Peyer's patch (tissue), 4 donors: Measurements from ENCODE around the gene TSPYL2. TPM values are rescaled to one million over a fixed set of nuclear protein-coding genes. Genes with fewer than 3 reads are reported as not detected.

Experiments used
- DNase-seq, 3 donors: peaks; one replicate each; pipeline ENCODE4 v3.0.0-alpha.2; 2017 to 2019
- H3K27ac ChIP-seq, 4 donors: fragments of 200-600 bp; sonication (generic); one replicate each; pipeline ENCODE4 v1.5.1; 2016 to 2019
- H3K27me3 ChIP-seq, 2 donors: fragments of 200-600 bp; sonication (generic); one replicate each; pipeline ENCODE4 v1.5.1; 2019
- H3K36me3 ChIP-seq, 3 donors: fragments of 200-600 bp; sonication (generic); one replicate each; pipeline ENCODE4 v1.5.1; 2016 to 2019
- H3K4me1 ChIP-seq, 4 donors: fragments of 200-600 bp; sonication (generic); one replicate each; pipeline ENCODE4 v1.5.1; 2016 to 2019
- H3K4me3 ChIP-seq, 4 donors: fragments of 200-600 bp; sonication (generic); 1 replicate in 3 of 4; 2 replicates in 1 of 4; pipeline ENCODE4 v1.5.1; 2016 to 2019; ENCODE audit warnings: mild to moderate bottlenecking in 1 of 4
- H3K9me3 ChIP-seq, 4 donors: fragments of 200-600 bp; sonication (generic); one replicate each; pipeline ENCODE4 v1.5.1; 2016 to 2019; ENCODE audit warnings: mild to moderate bottlenecking in 1 of 4
- POLR2A ChIP-seq, 2 donors: fragments of 450-650 bp; IDR thresholded peaks; one replicate each; pipeline ENCODE4 v1.5.1; 2017; ENCODE audit warnings: antibody characterized with exemption in 2 of 2, mild to moderate bottlenecking in 2 of 2, moderate library complexity in 2 of 2
- total RNA-seq, 4 donors: library from RNA; depleted of rRNA; stranded (reverse); fragments of >200 nt; gene quantifications; one replicate each; pipeline ENCODE4 v1.1.0, GENCODE V29; 2016
- TF ChIP-seq, protein P1 (sequence below), 6 experiments: fragments of 450-650 bp in 4 of 6; fragments of 200-600 bp in 2 of 6; sonication (generic) in 1 of 6; IDR thresholded peaks; one replicate each; pipeline ENCODE4 v1.5.1; 2017 to 2019; ENCODE audit warnings: antibody characterized with exemption in 6 of 6, mild to moderate bottlenecking in 3 of 6, moderate library complexity in 1 of 6

TSPYL2 gene
- total RNA-seq, 4 donors from 2014 or later: 14.4 to 241 (median 37.1) TPM

DNA sequence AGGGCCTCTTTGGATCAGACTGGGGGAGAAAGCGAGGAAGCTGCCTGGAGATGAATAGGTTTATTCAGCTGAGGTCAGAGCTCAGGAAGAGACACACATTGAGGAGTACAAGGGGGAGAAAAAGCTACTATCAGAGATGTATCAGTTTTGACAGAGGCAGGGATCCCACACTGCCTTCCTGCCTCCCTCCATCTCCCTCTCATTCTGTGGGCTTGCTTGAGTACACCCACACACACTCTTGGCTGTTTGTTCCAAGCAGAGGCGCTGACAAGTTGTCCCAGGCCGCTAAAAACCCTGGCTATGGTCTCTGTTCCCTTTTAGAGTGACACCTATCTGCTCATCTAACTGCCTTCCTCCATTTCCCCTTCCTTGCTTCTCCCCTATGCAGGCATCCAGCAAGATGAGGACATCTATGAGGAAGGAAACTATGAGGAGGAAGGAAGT lies 5.2 kb downstream of the TSPYL2 start:
- Histone ChIP-seq H3K27ac (peak overlapping the region in 3 of 4 donors; percentile 51 to 87 (median 72)), H3K9me3 (no peaks in the 10 kb centered on the region), H3K36me3 (peaks cover 0 to 6% (median 0%) of the 10 kb centered on the region in 3 donors), H3K27me3 (no peaks in the 10 kb centered on the region), H3K4me3 (no peak overlapping the region), H3K4me1 (no peaks in the 10 kb centered on the region)
- TF ChIP-seq POLR2A (IDR thresholded peaks at IDR 0.05): no peak
- TF ChIP-seq, protein P1, sequence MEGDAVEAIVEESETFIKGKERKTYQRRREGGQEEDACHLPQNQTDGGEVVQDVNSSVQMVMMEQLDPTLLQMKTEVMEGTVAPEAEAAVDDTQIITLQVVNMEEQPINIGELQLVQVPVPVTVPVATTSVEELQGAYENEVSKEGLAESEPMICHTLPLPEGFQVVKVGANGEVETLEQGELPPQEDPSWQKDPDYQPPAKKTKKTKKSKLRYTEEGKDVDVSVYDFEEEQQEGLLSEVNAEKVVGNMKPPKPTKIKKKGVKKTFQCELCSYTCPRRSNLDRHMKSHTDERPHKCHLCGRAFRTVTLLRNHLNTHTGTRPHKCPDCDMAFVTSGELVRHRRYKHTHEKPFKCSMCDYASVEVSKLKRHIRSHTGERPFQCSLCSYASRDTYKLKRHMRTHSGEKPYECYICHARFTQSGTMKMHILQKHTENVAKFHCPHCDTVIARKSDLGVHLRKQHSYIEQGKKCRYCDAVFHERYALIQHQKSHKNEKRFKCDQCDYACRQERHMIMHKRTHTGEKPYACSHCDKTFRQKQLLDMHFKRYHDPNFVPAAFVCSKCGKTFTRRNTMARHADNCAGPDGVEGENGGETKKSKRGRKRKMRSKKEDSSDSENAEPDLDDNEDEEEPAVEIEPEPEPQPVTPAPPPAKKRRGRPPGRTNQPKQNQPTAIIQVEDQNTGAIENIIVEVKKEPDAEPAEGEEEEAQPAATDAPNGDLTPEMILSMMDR (IDR thresholded peaks at IDR 0.05): no peak
- DNase-seq: no peak

DNA sequence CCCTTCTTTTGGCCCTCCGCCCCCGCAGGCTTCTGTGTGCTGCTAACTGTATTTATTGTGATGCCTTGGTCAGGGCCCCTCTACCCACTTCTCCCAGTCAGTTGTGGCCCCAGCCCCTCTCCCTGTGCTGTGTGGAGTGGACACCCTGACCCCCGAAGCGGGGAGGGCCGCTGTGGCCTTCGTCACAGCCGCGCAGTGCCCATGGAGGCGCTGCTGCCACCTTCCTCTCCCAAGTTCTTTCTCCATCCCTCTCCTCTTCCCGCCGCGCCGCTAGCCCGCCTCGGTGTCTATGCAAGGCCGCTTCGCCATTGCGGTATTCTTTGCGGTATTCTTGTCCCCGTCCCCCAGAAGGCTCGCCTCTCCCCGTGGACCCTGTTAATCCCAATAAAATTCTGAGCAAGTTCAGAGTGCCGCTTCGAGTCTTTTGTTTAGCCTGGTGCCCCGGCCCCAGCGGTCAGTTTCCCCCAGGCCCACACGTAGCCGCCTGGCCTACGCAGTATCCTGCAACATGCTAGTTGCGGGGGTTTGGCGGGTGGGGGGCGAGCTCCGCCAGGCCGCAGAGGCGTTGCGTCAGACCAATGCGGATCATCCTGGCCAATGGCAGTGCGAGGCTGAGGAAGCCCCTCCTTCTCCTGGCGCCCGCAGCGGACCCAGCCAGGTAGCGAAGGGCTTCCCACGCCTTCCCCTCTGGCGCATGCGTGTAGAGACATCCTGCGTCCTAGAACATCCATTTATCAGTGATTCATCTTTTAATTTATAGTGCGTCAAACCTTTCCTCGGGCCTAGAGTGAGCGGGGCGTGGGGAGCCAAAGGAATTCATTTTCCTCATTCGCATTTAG lies 6.2 kb downstream of the TSPYL2 start:
- DNase-seq: peak; percentile 70 to 91 (median 79)
- H3K36me3 ChIP-seq: peaks cover 0 to 6% (median 0%) of the 10 kb centered on the region in 3 donors
- peak overlapping the region; percentile 72 to 87 (median 81) for H3K27ac ChIP-seq
- H3K9me3 ChIP-seq: no peaks in the 10 kb centered on the region
- H3K4me1 ChIP-seq: no peaks in the 10 kb centered on the region
- TF ChIP-seq, protein P1 (IDR thresholded peaks at IDR 0.05): no peak
- peak in 1 of 2 donors; percentile 38 for TF ChIP-seq POLR2A (IDR thresholded peaks at IDR 0.05)
- H3K27me3 ChIP-seq: no peaks in the 10 kb centered on the region
- peak overlapping the region; percentile 16 to 45 (median 32) for H3K4me3 ChIP-seq

DNA sequence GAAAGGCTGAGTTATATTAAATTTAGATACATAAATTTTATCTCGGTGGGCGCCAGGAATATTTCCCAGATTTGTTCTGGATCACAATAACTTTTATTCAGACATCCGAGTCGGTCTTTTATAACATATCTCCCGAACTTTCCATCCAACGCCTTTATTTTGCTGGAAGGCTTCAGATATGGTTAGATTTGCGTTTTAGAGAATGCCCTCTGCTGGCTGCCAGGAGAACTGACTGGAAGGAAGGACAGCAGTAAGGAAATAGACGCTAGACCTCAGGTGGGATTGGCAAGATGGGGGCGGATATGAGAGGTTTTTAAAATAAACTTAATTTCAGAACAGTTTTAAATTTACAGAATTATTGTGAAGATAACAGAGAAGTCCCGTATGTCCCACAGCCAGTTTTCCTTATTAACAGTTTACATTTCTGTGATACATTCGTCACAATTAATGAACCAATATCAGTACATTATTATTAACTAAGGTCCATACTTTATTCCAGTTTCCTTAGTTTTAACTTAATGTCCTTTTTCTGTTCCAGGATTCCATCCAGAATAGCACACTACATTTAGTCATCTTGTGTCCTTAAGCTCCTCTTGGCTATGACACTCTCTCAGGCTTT lies 7.2 kb downstream of the TSPYL2 start:
- no peaks in the 10 kb centered on the region for H3K27me3 ChIP-seq
- H3K27ac ChIP-seq: peak overlapping the region; percentile 72 to 87 (median 81)
- peak in 2 of 3 donors; percentile 47 to 77 for DNase-seq
- TF ChIP-seq, protein P1 (IDR thresholded peaks at IDR 0.05): peak; percentile 66 to 85 (median 76)
- no peak for TF ChIP-seq POLR2A (IDR thresholded peaks at IDR 0.05)
- H3K4me1 ChIP-seq: no peaks in the 10 kb centered on the region
- peak overlapping the region; percentile 16 to 45 (median 32) for H3K4me3 ChIP-seq
- H3K36me3 ChIP-seq: peaks cover 0 to 6% (median 0%) of the 10 kb centered on the region in 3 donors
- H3K9me3 ChIP-seq: no peaks in the 10 kb centered on the region

DNA sequence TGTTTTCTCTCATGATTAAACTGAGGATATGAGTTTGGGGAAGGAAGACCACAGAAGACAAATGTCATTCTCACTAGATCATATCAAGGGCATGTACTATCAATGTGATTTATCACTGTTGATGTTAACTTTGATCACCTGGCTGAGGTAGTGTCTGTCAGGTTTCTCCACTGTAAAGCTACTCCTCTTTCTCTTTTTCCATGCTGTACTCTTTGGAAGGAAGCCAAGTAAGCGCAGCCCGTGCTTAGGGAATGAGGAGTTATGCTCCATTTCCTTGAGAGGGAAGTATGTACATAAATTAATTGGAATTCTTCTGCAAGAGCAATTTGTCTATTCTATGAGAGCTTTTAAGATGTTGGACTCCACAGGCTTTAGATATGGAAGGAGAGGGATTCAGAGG lies 7.8 kb downstream of the TSPYL2 start:
- Histone ChIP-seq H3K27me3 (no peaks in the 10 kb centered on the region), H3K36me3 (peaks cover 0 to 6% (median 0%) of the 10 kb centered on the region in 3 donors), H3K27ac (no peak overlapping the region), H3K4me1 (peaks cover 0 to 4% (median 0%) of the 10 kb centered on the region in 4 donors), H3K4me3 (no peak overlapping the region), H3K9me3 (no peaks in the 10 kb centered on the region)
- TF ChIP-seq, protein P1 (IDR thresholded peaks at IDR 0.05): no peak
- no peak for TF ChIP-seq POLR2A (IDR thresholded peaks at IDR 0.05)
- no peak for DNase-seq

DNA sequence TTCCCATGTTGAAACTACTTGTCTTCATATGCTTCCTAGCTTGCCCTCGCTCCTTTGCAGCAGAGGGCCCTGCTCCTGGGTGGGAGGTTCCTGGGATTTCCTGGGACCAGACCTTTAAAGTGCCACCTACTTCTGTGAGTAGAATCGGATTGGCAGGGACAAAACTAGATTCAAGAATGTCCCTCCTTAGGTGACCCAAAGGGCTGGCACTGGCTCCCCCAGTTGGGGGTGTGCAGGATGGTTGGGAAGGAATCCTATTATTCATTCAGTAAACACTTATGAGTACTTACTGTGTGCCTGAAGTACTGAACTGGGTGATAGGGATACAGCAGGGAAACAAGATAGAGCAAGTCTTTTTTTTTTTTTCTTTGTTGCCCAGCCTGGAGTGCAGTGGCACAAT lies 9.2 kb downstream of the TSPYL2 start:
- Histone ChIP-seq H3K9me3 (no peaks in the 10 kb centered on the region), H3K4me3 (no peak overlapping the region), H3K4me1 (peaks cover 0 to 7% (median 0%) of the 10 kb centered on the region in 4 donors), H3K27ac (no peak overlapping the region), H3K27me3 (no peaks in the 10 kb centered on the region), H3K36me3 (no peaks in the 10 kb centered on the region)
- TF ChIP-seq, protein P1 (IDR thresholded peaks at IDR 0.05): no peak
- no peak for TF ChIP-seq POLR2A (IDR thresholded peaks at IDR 0.05)
- DNase-seq: no peak
